HCT116 (cell line): ENCODE measurements around the gene PLD5. TPM values are rescaled to one million over a fixed set of nuclear protein-coding genes. Genes with fewer than 3 reads are reported as not detected.

Experiments
- ATAC-seq: fragments of 200-7000 bp; cut with Tn5 transposase; 2 replicates; pipeline ENCODE4 v1.9.1; 2020; ENCODE audit warnings: mild to moderate bottlenecking, moderate library complexity
- Bru-seq: library from RNA; stranded (reverse); fragments of 400-500 nt; gene quantifications from one replicate; lab custom pipeline; 2021; lab: Mats Ljungman, UMichigan
- BruChase-seq, 2 experiments: library from RNA; stranded (reverse); fragments of 400-500 nt; gene quantifications; one replicate each; lab custom pipeline; 2021; lab: Mats Ljungman, UMichigan
- BruUV-seq: library from RNA; stranded (reverse); fragments of 400-500 nt; replicated peaks from 2 replicates; lab custom pipeline; 2021; lab: Mats Ljungman, UMichigan
- CTCF ChIA-PET: fragments of 300-600 bp; sonication (Branson Sonifier 250); formaldehyde crosslinking; loops from one replicate; lab custom pipeline; 2021; ENCODE audit warnings: antibody characterized with exemption; lab: Charles Lee
- POLR2A ChIA-PET: fragments of 300-600, 350-600 bp; sonication (Branson Sonifier 250); formaldehyde crosslinking; loops from one replicate; lab custom pipeline; 2021; ENCODE audit warnings: antibody characterized with exemption; lab: Charles Lee
- RAD21 ChIA-PET, 2 experiments: fragments of 300-600 bp; sonication (Branson Sonifier 250); formaldehyde crosslinking; loops; one replicate each; lab custom pipeline; 2023; ENCODE audit warnings: low total read pairs in 2 of 2; ENCODE audit not compliant: uncharacterized antibody in 2 of 2, unreplicated experiment in 2 of 2, low non-redundant PET in 1 of 2; lab: Charles Lee
- DNase-seq: peaks from one replicate; pipeline ENCODE4 v3.0.0-alpha.2; 2010; ENCODE audit warnings: low read depth, low spot score
- H2AFZ ChIP-seq: fragments of 200-600 bp; shearing (Covaris generic), sonication (generic); 2 replicates; pipeline ENCODE4 v1.6.1; 2017; ENCODE audit warnings: low read depth, mixed run types, mixed read lengths, antibody characterized with exemption, low read length; ENCODE audit not compliant: poor library complexity, severe bottlenecking
- H3K27ac ChIP-seq: 2 replicates; pipeline ENCODE4 v1.5.1; 2012; ENCODE audit warnings: low read depth, low read length
- H3K27me3 ChIP-seq: fragments of 200-600 bp; sonication (generic); 2 replicates; pipeline ENCODE4 v1.6.1; 2016; ENCODE audit warnings: mixed run types, low read length, mixed read lengths; ENCODE audit not compliant: insufficient read depth
- H3K36me3 ChIP-seq, 2 experiments: fragments of 200-500 bp in 1 of 2; fragments of 200-600 bp in 1 of 2; sonication (Bioruptor generic) in 1 of 2; sonication (generic) in 1 of 2; 2 replicates each; pipeline versions ENCODE4 v1.5.1 to v1.6.1; 2014 to 2016; ENCODE audit warnings: low read length in 2 of 2, inconsistent platforms in 1 of 2, mixed read lengths in 1 of 2, mixed run types in 1 of 2; ENCODE audit not compliant: insufficient read depth in 2 of 2, control insufficient read depth in 1 of 2
- H3K4me1 ChIP-seq, 2 experiments: fragments of 200-600 bp in 1 of 2; sonication (generic) in 1 of 2; 2 replicates each; pipeline versions ENCODE4 v1.5.1 to v1.6.1; 2012 to 2017; ENCODE audit warnings: low read length in 2 of 2, inconsistent platforms in 1 of 2, mild to moderate bottlenecking in 1 of 2, mixed read lengths in 1 of 2, mixed run types in 1 of 2, moderate library complexity in 1 of 2; ENCODE audit not compliant: insufficient read depth in 2 of 2, control insufficient read depth in 1 of 2
- H3K4me2 ChIP-seq: fragments of 200-600 bp; sonication (generic); 2 replicates; pipeline ENCODE4 v1.6.1; 2017; ENCODE audit warnings: mixed run types, low read length, mixed read lengths
- H3K4me3 ChIP-seq, 2 experiments: fragments of 200-600 bp in 1 of 2; sonication (generic) in 1 of 2; replicated peaks in 1 of 2; 2 replicates each; pipeline ENCODE4 v1.5.1; 2011 to 2016; ENCODE audit warnings: low read length in 2 of 2, control low read depth in 1 of 2, low read depth in 1 of 2, mild to moderate bottlenecking in 1 of 2, mixed read lengths in 1 of 2, mixed run types in 1 of 2
- H3K79me2 ChIP-seq: fragments of 200-600 bp; sonication (generic); 2 replicates; pipeline ENCODE4 v1.6.1; 2017; ENCODE audit warnings: mild to moderate bottlenecking, mixed run types, low read length, moderate library complexity, mixed read lengths; ENCODE audit not compliant: insufficient read depth
- H3K9ac ChIP-seq: fragments of 200-600 bp; sonication (generic); 2 replicates; pipeline ENCODE4 v1.6.1; 2016; ENCODE audit warnings: low read length, mixed read lengths
- H3K9me2 ChIP-seq: fragments of 200-600 bp; sonication (generic), shearing (Covaris generic); 2 replicates; pipeline ENCODE4 v1.6.1; 2017; ENCODE audit warnings: mixed run types, mild to moderate bottlenecking, moderate library complexity; ENCODE audit not compliant: insufficient read depth
- H3K9me3 ChIP-seq, 2 experiments: fragments of 200-500 bp in 1 of 2; fragments of 200-600 bp in 1 of 2; sonication (Bioruptor generic) in 1 of 2; sonication (generic) in 1 of 2; 2 replicates each; pipeline ENCODE4 v1.6.1; 2014 to 2017; ENCODE audit warnings: low read length in 2 of 2, mixed read lengths in 2 of 2, inconsistent platforms in 1 of 2, low read depth in 1 of 2, mild to moderate bottlenecking in 1 of 2, mixed run types in 1 of 2, moderate library complexity in 1 of 2; ENCODE audit not compliant: control insufficient read depth in 1 of 2, insufficient read depth in 1 of 2
- H4K20me1 ChIP-seq: fragments of 200-600 bp; sonication (generic), shearing (Covaris generic); 2 replicates; pipeline ENCODE4 v1.6.1; 2017; ENCODE audit warnings: mixed run types, mild to moderate bottlenecking, moderate library complexity; ENCODE audit not compliant: insufficient read depth
- ATF3 ChIP-seq: IDR thresholded peaks from 2 replicates; pipeline ENCODE4 v1.6.1; 2012
- CBX3 ChIP-seq: IDR thresholded peaks from 2 replicates; pipeline ENCODE4 v1.6.1; 2012; ENCODE audit warnings: low read depth
- CEBPB ChIP-seq: IDR thresholded peaks from 2 replicates; pipeline ENCODE4 v1.6.1; 2012; ENCODE audit warnings: low read depth
- EZH2 ChIP-seq: fragments of 200-600 bp; sonication (generic); IDR thresholded peaks from 2 replicates; pipeline ENCODE4 v1.6.1; 2017; ENCODE audit warnings: antibody characterized with exemption, mixed run types
- EZH2phosphoT487 ChIP-seq: fragments of 200-600 bp; IDR thresholded peaks from 2 replicates; pipeline ENCODE4 v1.6.1; 2018; ENCODE audit warnings: antibody characterized with exemption, borderline replicate concordance
- FOSL1 ChIP-seq: IDR thresholded peaks from 2 replicates; pipeline ENCODE4 v1.6.1; 2012; ENCODE audit warnings: low read depth
- JUND ChIP-seq: IDR thresholded peaks from 2 replicates; pipeline ENCODE4 v1.6.1; 2012
- POLR2AphosphoS5 ChIP-seq: IDR thresholded peaks from 2 replicates; pipeline ENCODE4 v1.6.1; 2011; ENCODE audit warnings: mild to moderate bottlenecking, low read depth, low read length, moderate library complexity
- RAD21 ChIP-seq: IDR thresholded peaks from 2 replicates; pipeline ENCODE4 v1.6.1; 2012; ENCODE audit warnings: low read depth, mild to moderate bottlenecking
- SIN3A ChIP-seq: IDR thresholded peaks from 2 replicates; pipeline ENCODE4 v1.6.1; 2012; ENCODE audit warnings: low read depth
- SP1 ChIP-seq: IDR thresholded peaks from 2 replicates; pipeline ENCODE4 v1.6.1; 2012; ENCODE audit warnings: low read depth
- SRF ChIP-seq: IDR thresholded peaks from 2 replicates; pipeline ENCODE4 v1.6.1; 2012; ENCODE audit warnings: low read depth
- TCF7L2 ChIP-seq: IDR thresholded peaks from 2 replicates; pipeline ENCODE4 v1.7.0; 2011; ENCODE audit warnings: borderline replicate concordance, inconsistent platforms; ENCODE audit not compliant: insufficient read depth, insufficient read length; ENCODE audit errors: extremely low read depth
- YY1 ChIP-seq: IDR thresholded peaks from 2 replicates; pipeline ENCODE4 v1.6.1; 2011; ENCODE audit warnings: low read length, low read depth, moderate library complexity, mild to moderate bottlenecking; ENCODE audit not compliant: insufficient replicate concordance; ENCODE audit errors: extremely low read depth
- ZNF274 ChIP-seq: fragments of 200-500 bp; sonication (Bioruptor generic); IDR thresholded peaks from 2 replicates; pipeline ENCODE4 v1.6.1; 2014; ENCODE audit warnings: mild to moderate bottlenecking, low read depth, low read length, inconsistent platforms
- intact Hi-C: fragments of 100-400 bp; cut with micrococcal nuclease; formaldehyde crosslinking; loops from 2 replicates; pipeline ENCODE4 v1.10.0; 2022
- long read RNA-seq: library from polyadenylated mRNA; unstranded; transcript quantifications from one replicate; pipeline ENCODE4 v2.0.0, GENCODE V29; 2021; ENCODE audit not compliant: unreplicated experiment
- polyA plus RNA-seq: library from polyadenylated mRNA; unstranded; fragments of >200 nt; gene quantifications from 2 replicates; pipeline ENCODE4 v1.2.1, GENCODE V29; 2012; ENCODE audit warnings: missing spikeins
- total RNA-seq: library from RNA; stranded (reverse); gene quantifications from one replicate; pipeline ENCODE4 v1.2.1, GENCODE V29; 2021; ENCODE audit not compliant: unreplicated experiment
- TF ChIP-seq, protein P1 (sequence below): IDR thresholded peaks from 2 replicates; pipeline ENCODE4 v1.6.1; 2012

The PLD5 gene
- total RNA-seq: not detected
- not detected in 2 replicates for polyA plus RNA-seq
- percentile 1 among the genes with signal in this experiment for Bru-seq, nascent RNA
- percentile 0 among the genes with signal in this experiment for BruChase-seq, experiment 1, labeled RNA remaining after a 6-hour chase
- percentile 1 among the genes with signal in this experiment for BruChase-seq, experiment 2, labeled RNA remaining after a 2-hour chase
- long read RNA-seq: 0 reads

DNA sequence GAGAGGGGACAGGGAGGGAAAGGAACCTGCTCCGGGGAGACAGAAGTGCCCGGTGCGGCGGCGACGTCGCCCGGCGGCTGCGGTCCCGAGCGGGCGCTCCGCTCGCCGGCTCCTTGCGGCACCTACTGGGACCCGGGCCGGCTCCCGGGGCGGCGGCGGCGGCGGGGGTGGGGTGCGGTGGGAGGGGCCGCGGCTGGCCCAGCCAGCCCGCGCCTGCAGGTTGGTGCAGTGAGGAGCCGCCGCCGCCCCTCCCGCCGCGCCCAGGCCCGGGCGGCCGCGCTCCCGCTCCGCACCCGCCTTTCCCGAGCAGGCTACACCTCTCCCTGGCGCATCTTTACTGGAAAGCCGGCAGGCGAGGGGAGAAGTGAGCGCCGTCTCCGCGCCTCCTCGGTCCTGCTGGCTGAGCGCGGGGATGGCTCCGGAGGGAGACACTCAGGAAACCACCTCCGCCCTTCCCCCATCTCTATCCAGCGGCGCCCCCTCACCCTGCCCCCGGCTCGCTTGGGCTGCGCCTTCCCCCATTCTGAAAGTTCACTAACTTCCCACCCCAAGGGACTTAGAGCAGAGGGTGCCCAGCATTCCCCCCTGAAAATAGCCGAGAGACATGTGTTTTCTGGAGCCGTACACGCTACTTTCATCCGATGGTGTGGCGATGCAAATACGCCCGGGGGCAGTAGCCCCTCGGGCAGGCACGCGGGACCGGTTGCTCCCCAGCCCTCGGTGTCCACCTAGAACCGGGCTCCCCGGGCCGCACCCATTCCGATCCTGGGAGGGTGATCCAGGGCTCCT, at the start of gene PLD5:
Gene PLD5 (minus strand): TSS at position 127 of the 789 bp plus-strand sequence.
- TF ChIP-seq FOSL1 (no peak), CBX3 (no peak), EZH2 (no peak), TCF7L2 (no peak), YY1 (no peak)
- TF ChIP-seq, all 23 proteins: peak for 0
- Histone ChIP-seq H3K27ac (no peak within 1 kb of the TSS), H3K9ac (no peak within 1 kb of the TSS), H2AFZ (no peak within 1 kb of the TSS), H3K4me3 (no peak within 1 kb of the TSS), H3K36me3 (no peaks in the 10 kb centered on the region), H3K79me2 (no peaks in the 10 kb centered on the region), H3K4me2 (no peak within 1 kb of the TSS), H3K27me3 (no peaks in the 10 kb centered on the region), H3K9me3 (no peaks in the 10 kb centered on the region), H3K4me1 (no peaks in the 10 kb centered on the region), H3K9me2 (no peaks in the 10 kb centered on the region), H4K20me1 (no peaks in the 10 kb centered on the region)
- BruUV-seq: no TSS peak
- intact Hi-C loops: no loop called here
- DNase-seq: no peak
- ChIA-PET POLR2A (no interaction called here), CTCF (no interaction called here), RAD21 (no interaction called here)
- no peak for ATAC-seq

DNA sequence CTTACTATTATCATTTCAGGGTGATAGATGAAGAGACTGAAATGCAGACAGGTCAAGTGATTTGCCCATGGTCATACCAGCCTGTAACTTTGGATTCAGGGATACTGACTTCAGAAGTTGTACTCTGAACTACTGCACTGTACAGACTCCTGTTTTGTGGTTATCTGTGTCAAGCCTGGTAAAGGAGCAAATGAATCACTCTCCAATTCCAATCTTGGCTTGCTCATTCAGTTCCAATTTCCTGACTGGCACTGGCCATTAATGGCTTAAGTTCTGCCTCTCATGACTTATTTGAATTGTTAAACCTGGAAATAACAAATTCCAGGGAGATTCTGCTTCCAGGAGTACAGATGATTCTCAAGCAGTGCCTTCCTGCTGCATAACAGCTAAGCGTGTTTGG, 45.4 kb upstream of the PLD5 start:
- Histone ChIP-seq H3K27ac (no peak overlapping the region), H2AFZ (no peak overlapping the region), H3K9me2 (no peaks in the 10 kb centered on the region), H4K20me1 (no peaks in the 10 kb centered on the region), H3K79me2 (no peaks in the 10 kb centered on the region), H3K4me2 (no peak overlapping the region), H3K27me3 (no peaks in the 10 kb centered on the region), H3K4me3 (no peak overlapping the region), H3K9me3 (no peaks in the 10 kb centered on the region; a peak in 1 of 4 replicates), H3K4me1 (no peaks in the 10 kb centered on the region), H3K9ac (no peak overlapping the region), H3K36me3 (no peaks in the 10 kb centered on the region)
- TF ChIP-seq CEBPB (no peak), ZNF274 (no peak), SRF (no peak), CBX3 (no peak), TCF7L2 (no peak), SIN3A (no peak), JUND (no peak), SP1 (no peak), RAD21 (no peak), POLR2AphosphoS5 (no peak), FOSL1 (no peak), EZH2phosphoT487 (no peak), ATF3 (no peak)
- TF ChIP-seq, protein P1, sequence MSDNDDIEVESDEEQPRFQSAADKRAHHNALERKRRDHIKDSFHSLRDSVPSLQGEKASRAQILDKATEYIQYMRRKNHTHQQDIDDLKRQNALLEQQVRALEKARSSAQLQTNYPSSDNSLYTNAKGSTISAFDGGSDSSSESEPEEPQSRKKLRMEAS: no peak
- ATAC-seq: no peak
- ChIA-PET CTCF (no interaction called here), POLR2A (no interaction called here), RAD21 (no interaction called here)
- DNase-seq: no peak
- BruUV-seq: no TSS peak
- intact Hi-C loops: no loop called here
